GM06990 (cell line): Measurements from ENCODE around the gene ATG7.
"Not testable (repeated sequence)": the region's sequence is repeated elsewhere in the genome, so short reads cannot be mapped to it uniquely, and the experiment has no call there.

Experiments
- DNase-seq: peaks from one replicate; pipeline ENCODE4 v3.0.0-alpha.2; 2011; ENCODE audit not compliant: insufficient read length; ENCODE audit errors: extremely low read depth
- H3K27me3 ChIP-seq: replicated peaks from 2 replicates; pipeline ENCODE4 v1.6.0; 2011; ENCODE audit warnings: low read length; ENCODE audit not compliant: control insufficient read depth, insufficient read depth
- H3K36me3 ChIP-seq: 2 replicates; pipeline ENCODE4 v1.5.1; 2011; ENCODE audit warnings: low read length; ENCODE audit not compliant: control insufficient read depth, insufficient read depth
- H3K4me3 ChIP-seq: replicated peaks from 2 replicates; pipeline ENCODE4 v1.5.1; 2011; ENCODE audit warnings: low read depth, mild to moderate bottlenecking, control low read depth, low read length
- CTCF ChIP-seq: IDR thresholded peaks from 2 replicates; pipeline ENCODE4 v1.5.1; 2011; ENCODE audit warnings: low read length, control low read depth, mild to moderate bottlenecking, inconsistent platforms; ENCODE audit not compliant: insufficient read depth, poor library complexity, severe bottlenecking

The ATG7 gene

GRCh38 chr3:11569156-11569741 lies 297.1 kb downstream of the ATG7 start:
- H3K36me3 ChIP-seq = peaks cover 9% of the 10 kb centered on the region
- no peak for DNase-seq

GRCh38 chr3:11570251-11570650 lies 298.1 kb downstream of the ATG7 start:
- Histone ChIP-seq H3K36me3 (peaks cover 12% of the 10 kb centered on the region), H3K27me3 (no peaks in the 10 kb centered on the region), H3K4me3 (no peak overlapping the region)
- DNase-seq = no peak
- no peak for TF ChIP-seq CTCF

More at GRCh38 chr3:11569156-11569741, 297.1 kb downstream of the ATG7 start:
- Histone ChIP-seq H3K4me3 (no peak overlapping the region), H3K27me3 (no peaks in the 10 kb centered on the region)
- no peak for TF ChIP-seq CTCF

GRCh38 chr3:11570789-11571495 lies 298.7 kb downstream of the ATG7 start:
- Histone ChIP-seq H3K4me3 (no peak overlapping the region), H3K36me3 (peaks cover 13% of the 10 kb centered on the region), H3K27me3 (no peaks in the 10 kb centered on the region)
- TF ChIP-seq CTCF = no peak
- DNase-seq = no peak

GRCh38 chr3:11572660-11573059 lies 300.5 kb downstream of the ATG7 start:
- H3K36me3 ChIP-seq = peaks cover 13% of the 10 kb centered on the region
- H3K27me3 ChIP-seq, DNase-seq, H3K4me3 ChIP-seq: not testable (repeated sequence)

GRCh38 chr3:11574981-11575669 lies 302.9 kb downstream of the ATG7 start:
- Histone ChIP-seq H3K27me3 (no peaks in the 10 kb centered on the region), H3K4me3 (no peak overlapping the region), H3K36me3 (peaks cover 13% of the 10 kb centered on the region)
- TF ChIP-seq CTCF = no peak
- no peak for DNase-seq

GRCh38 chr3:11575677-11576076 lies 303.5 kb downstream of the ATG7 start:
- no peaks in the 10 kb centered on the region for H3K27me3 ChIP-seq
- DNase-seq = no peak
- no peak for TF ChIP-seq CTCF
- peaks cover 13% of the 10 kb centered on the region for H3K36me3 ChIP-seq
- H3K4me3 ChIP-seq = no peak overlapping the region
